Measurements from ENCODE around the gene TBXAS1.

DNA sequence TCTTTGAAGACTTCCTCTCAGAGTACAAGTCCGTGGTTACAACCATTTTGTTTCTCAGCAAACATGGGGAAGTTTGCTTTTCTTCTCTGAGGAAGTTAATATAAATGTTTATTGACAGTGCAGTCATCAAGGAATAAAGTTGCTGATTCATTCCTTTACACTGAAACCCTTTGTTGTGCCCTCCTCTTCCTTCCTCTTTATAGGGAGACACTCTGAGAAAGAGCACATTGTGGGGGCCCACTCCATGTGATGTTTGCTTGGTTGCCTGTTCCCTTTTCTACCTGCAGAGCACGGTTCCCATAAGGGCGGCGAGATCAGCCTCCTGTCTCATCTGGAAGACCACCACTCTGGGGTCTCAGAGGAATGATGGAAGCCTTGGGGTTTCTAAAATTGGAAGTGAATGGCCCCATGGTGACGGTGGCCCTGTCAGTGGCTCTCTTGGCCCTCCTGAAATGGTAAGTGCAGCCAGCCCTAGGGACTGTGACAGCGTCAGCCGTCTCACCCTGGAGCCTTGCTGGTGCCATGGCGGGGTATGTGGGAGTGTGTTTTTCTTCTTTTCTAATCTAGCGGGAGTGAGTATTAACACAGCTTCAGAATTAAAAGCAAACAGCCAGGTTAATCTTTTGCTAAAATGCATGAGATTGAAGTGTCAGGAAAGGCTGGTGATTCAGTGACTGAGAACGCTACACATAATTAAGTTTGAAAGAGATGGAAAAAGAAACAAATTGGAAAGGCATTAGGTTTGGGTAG lies at the start of gene TBXAS1:
- TF ChIP-seq, protein P1, sequence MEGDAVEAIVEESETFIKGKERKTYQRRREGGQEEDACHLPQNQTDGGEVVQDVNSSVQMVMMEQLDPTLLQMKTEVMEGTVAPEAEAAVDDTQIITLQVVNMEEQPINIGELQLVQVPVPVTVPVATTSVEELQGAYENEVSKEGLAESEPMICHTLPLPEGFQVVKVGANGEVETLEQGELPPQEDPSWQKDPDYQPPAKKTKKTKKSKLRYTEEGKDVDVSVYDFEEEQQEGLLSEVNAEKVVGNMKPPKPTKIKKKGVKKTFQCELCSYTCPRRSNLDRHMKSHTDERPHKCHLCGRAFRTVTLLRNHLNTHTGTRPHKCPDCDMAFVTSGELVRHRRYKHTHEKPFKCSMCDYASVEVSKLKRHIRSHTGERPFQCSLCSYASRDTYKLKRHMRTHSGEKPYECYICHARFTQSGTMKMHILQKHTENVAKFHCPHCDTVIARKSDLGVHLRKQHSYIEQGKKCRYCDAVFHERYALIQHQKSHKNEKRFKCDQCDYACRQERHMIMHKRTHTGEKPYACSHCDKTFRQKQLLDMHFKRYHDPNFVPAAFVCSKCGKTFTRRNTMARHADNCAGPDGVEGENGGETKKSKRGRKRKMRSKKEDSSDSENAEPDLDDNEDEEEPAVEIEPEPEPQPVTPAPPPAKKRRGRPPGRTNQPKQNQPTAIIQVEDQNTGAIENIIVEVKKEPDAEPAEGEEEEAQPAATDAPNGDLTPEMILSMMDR (IDR thresholded peaks at IDR 0.05; ENCODE audit: insufficient read depth, low read length, poor library complexity, severe bottlenecking) = no peak
- no peak for TF ChIP-seq EZH2phosphoT487 (conservative IDR thresholded peaks at IDR 0.05; ENCODE audit: low read length)
